H1 (cell line): ENCODE data around the gene MAN2A1. TPM values are rescaled to one million over a fixed set of nuclear protein-coding genes. Genes with fewer than 3 reads are reported as not detected.

Experiments used
- CTCF ChIA-PET: fragments of 300-600 bp; sonication (Branson Sonifier 250); formaldehyde crosslinking; loops from one replicate; lab custom pipeline; 2021; ENCODE audit not compliant: partially characterized antibody; lab: Charles Lee
- POLR2A ChIA-PET: fragments of 300-600 bp; sonication (Branson Sonifier 250); formaldehyde crosslinking; loops from one replicate; lab custom pipeline; 2021; ENCODE audit warnings: inconsistent platforms; ENCODE audit not compliant: partially characterized antibody; lab: Charles Lee
- DNase-seq, 2 experiments: peaks; one replicate each; pipeline versions ENCODE4 v3.0.0 to v3.0.0-alpha.2; 2010 to 2022; ENCODE audit warnings: low spot score in 2 of 2, low read depth in 1 of 2, mixed read lengths in 1 of 2
- FAIRE-seq: peaks from 2 replicates; lab custom pipeline; 2011; peaks lifted over from hg19 to GRCh38; lab: Jason Lieb, UNC
- H2AFZ ChIP-seq: 2 replicates; pipeline ENCODE4 v1.8.1; 2012; ENCODE audit warnings: low read length, inconsistent platforms
- H2AK5ac ChIP-seq: 2 replicates; pipeline ENCODE4 v1.6.1; 2013; ENCODE audit warnings: low read depth, low read length
- H2BK120ac ChIP-seq: replicated peaks from 2 replicates; pipeline ENCODE3; 2013; ENCODE audit warnings: low read depth, low read length, inconsistent platforms
- H2BK12ac ChIP-seq: 2 replicates; pipeline ENCODE4 v1.6.1; 2013; ENCODE audit warnings: low read depth, low read length
- H2BK15ac ChIP-seq: 2 replicates; pipeline ENCODE4 v1.6.1; 2013; ENCODE audit warnings: low read length
- H2BK20ac ChIP-seq: 2 replicates; pipeline ENCODE4 v1.6.1; 2013; ENCODE audit warnings: low read length
- H2BK5ac ChIP-seq: 2 replicates; pipeline ENCODE4 v1.6.1; 2013; ENCODE audit warnings: low read depth, low read length
- H3K14ac ChIP-seq: 2 replicates; pipeline ENCODE4 v1.6.1; 2013; ENCODE audit warnings: inconsistent platforms; ENCODE audit not compliant: insufficient read length
- H3K18ac ChIP-seq: 2 replicates; pipeline ENCODE4 v1.6.1; 2013; ENCODE audit warnings: low read length; ENCODE audit errors: extremely low read depth
- H3K23ac ChIP-seq: 2 replicates; pipeline ENCODE4 v1.6.1; 2013; ENCODE audit warnings: inconsistent platforms; ENCODE audit not compliant: insufficient read length
- H3K23me2 ChIP-seq: 2 replicates; pipeline ENCODE4 v1.6.1; 2013; ENCODE audit warnings: low read depth, low read length
- H3K27ac ChIP-seq: 2 replicates; pipeline ENCODE4 v1.6.1; 2011; ENCODE audit warnings: low read depth, low read length, inconsistent platforms
- H3K27me3 ChIP-seq, 4 experiments: replicated peaks in 1 of 4; 1 replicate in 1 of 4; 2 replicates in 3 of 4; pipeline versions ENCODE4 v1.6.1 to v1.8.1; 2011 to 2013; ENCODE audit warnings: low read length in 3 of 4, mild to moderate bottlenecking in 3 of 4, inconsistent platforms in 2 of 4, mixed read lengths in 2 of 4, moderate library complexity in 1 of 4; ENCODE audit not compliant: control insufficient read depth in 3 of 4, insufficient read depth in 3 of 4; ENCODE audit errors: extremely low read depth in 1 of 4
- H3K36me3 ChIP-seq, 4 experiments: 2 replicates each; pipeline versions ENCODE4 v1.6.1 to v1.8.1; 2011 to 2013; ENCODE audit warnings: mild to moderate bottlenecking in 4 of 4, low read length in 3 of 4, moderate library complexity in 2 of 4, control low read depth in 1 of 4, inconsistent platforms in 1 of 4; ENCODE audit not compliant: insufficient read depth in 4 of 4, control insufficient read depth in 2 of 4
- H3K4ac ChIP-seq: replicated peaks from 2 replicates; pipeline ENCODE3; 2013; ENCODE audit warnings: low read length, low read depth, mixed read lengths, inconsistent platforms; ENCODE audit not compliant: insufficient read length
- H3K4me1 ChIP-seq, 4 experiments: replicated peaks in 1 of 4; 1 replicate in 1 of 4; 2 replicates in 3 of 4; pipeline versions ENCODE4 v1.6.1 to v1.8.1; 2011 to 2013; ENCODE audit warnings: low read length in 3 of 4, inconsistent platforms in 2 of 4, mixed read lengths in 1 of 4; ENCODE audit not compliant: insufficient read depth in 4 of 4, control insufficient read depth in 3 of 4
- H3K4me2 ChIP-seq, 2 experiments: 2 replicates each; pipeline versions ENCODE4 v1.6.1 to v1.8.1; 2011 to 2013; ENCODE audit warnings: low read depth in 2 of 2, low read length in 2 of 2, control low read depth in 1 of 2, inconsistent platforms in 1 of 2, mild to moderate bottlenecking in 1 of 2; ENCODE audit not compliant: insufficient read depth in 1 of 2
- H3K4me3 ChIP-seq, 4 experiments: fragments of 200-600, 300-600 bp in 1 of 4; sonication (generic), shearing (Covaris generic), sonication (Bioruptor Twin) in 1 of 4; 2 replicates each; pipeline versions ENCODE4 v1.5.1 to v1.8.1; 2011 to 2016; ENCODE audit warnings: low read length in 4 of 4, low read depth in 3 of 4, control low read depth in 2 of 4, inconsistent platforms in 2 of 4, mild to moderate bottlenecking in 2 of 4, mixed read lengths in 1 of 4, moderate library complexity in 1 of 4; ENCODE audit not compliant: insufficient read depth in 2 of 4; ENCODE audit errors: extremely low read depth in 1 of 4
- H3K56ac ChIP-seq: replicated peaks from 2 replicates; pipeline ENCODE3; 2013; ENCODE audit warnings: low read depth, mild to moderate bottlenecking, mixed read lengths, low read length, inconsistent platforms; ENCODE audit not compliant: insufficient read length
- H3K79me1 ChIP-seq: 2 replicates; pipeline ENCODE4 v1.6.1; 2013; ENCODE audit warnings: low read depth, low read length, control low read depth
- H3K79me2 ChIP-seq, 2 experiments: 2 replicates each; pipeline versions ENCODE4 v1.6.1 to v1.8.1; 2012 to 2013; ENCODE audit warnings: low read length in 2 of 2, mild to moderate bottlenecking in 2 of 2, inconsistent platforms in 1 of 2; ENCODE audit not compliant: insufficient read depth in 2 of 2, control insufficient read depth in 1 of 2
- H3K9ac ChIP-seq, 4 experiments: replicated peaks in 1 of 4; 1 replicate in 1 of 4; 2 replicates in 3 of 4; pipeline versions ENCODE4 v1.6.1 to v1.8.1; 2011 to 2013; ENCODE audit warnings: low read depth in 3 of 4, low read length in 3 of 4, control low read depth in 2 of 4, mild to moderate bottlenecking in 2 of 4, moderate library complexity in 2 of 4, inconsistent platforms in 1 of 4; ENCODE audit errors: extremely low read depth in 1 of 4
- H3K9me3 ChIP-seq, 2 experiments: 2 replicates each; pipeline versions ENCODE4 v1.6.1 to v1.8.1; 2012 to 2013; ENCODE audit warnings: mild to moderate bottlenecking in 2 of 2, moderate library complexity in 2 of 2, control low read depth in 1 of 2, inconsistent platforms in 1 of 2, low read depth in 1 of 2, low read length in 1 of 2, mixed read lengths in 1 of 2; ENCODE audit not compliant: insufficient read depth in 2 of 2
- H4K20me1 ChIP-seq, 2 experiments: replicated peaks in 1 of 2; 2 replicates each; pipeline versions ENCODE3 to v1.8.1; 2011 to 2013; ENCODE audit warnings: inconsistent platforms in 2 of 2, low read length in 2 of 2, mild to moderate bottlenecking in 1 of 2; ENCODE audit not compliant: insufficient read depth in 2 of 2, control insufficient read depth in 1 of 2
- H4K5ac ChIP-seq: 2 replicates; pipeline ENCODE4 v1.6.1; 2013; ENCODE audit warnings: low read length, low read depth, mixed read lengths, inconsistent platforms; ENCODE audit not compliant: insufficient read length
- H4K8ac ChIP-seq: 2 replicates; pipeline ENCODE4 v1.8.0; 2013; ENCODE audit warnings: mild to moderate bottlenecking, moderate library complexity, low read length, inconsistent platforms; ENCODE audit not compliant: insufficient read depth; ENCODE audit errors: extremely low read depth
- H4K91ac ChIP-seq: replicated peaks from 2 replicates; pipeline ENCODE3; 2013; ENCODE audit warnings: low read length, mixed read lengths, inconsistent platforms; ENCODE audit not compliant: insufficient read length
- ATF3 ChIP-seq: IDR thresholded peaks from 2 replicates; pipeline ENCODE4 v1.6.1; 2011; ENCODE audit warnings: low read depth, mild to moderate bottlenecking, low read length; ENCODE audit not compliant: insufficient read depth
- CHD2 ChIP-seq: IDR thresholded peaks from 2 replicates; pipeline ENCODE4 v1.6.1; 2012; ENCODE audit warnings: low read length, improper control_type of control experiment
- EGR1 ChIP-seq: IDR thresholded peaks from 2 replicates; pipeline ENCODE4 v1.6.1; 2011; ENCODE audit warnings: low read depth, low read length, borderline replicate concordance
- EZH2 ChIP-seq: fragments of 200-600 bp; sonication (generic); IDR thresholded peaks from 2 replicates; pipeline ENCODE4 v1.7.1; 2012; ENCODE audit warnings: low read depth, mild to moderate bottlenecking, moderate library complexity, low read length, inconsistent platforms; ENCODE audit not compliant: severe bottlenecking
- RAD21 ChIP-seq, 2 experiments: IDR thresholded peaks in 1 of 2; conservative IDR thresholded peaks in 1 of 2; 2 replicates each; pipeline ENCODE4 v1.6.1; 2011; ENCODE audit warnings: low read depth in 2 of 2, low read length in 2 of 2, improper control_type of control experiment in 1 of 2, inconsistent platforms in 1 of 2, mild to moderate bottlenecking in 1 of 2, moderate library complexity in 1 of 2
- SIN3A ChIP-seq, 2 experiments: IDR thresholded peaks in 1 of 2; conservative IDR thresholded peaks in 1 of 2; 2 replicates each; pipeline ENCODE4 v1.6.1; 2011 to 2012; ENCODE audit warnings: low read length in 2 of 2, improper control_type of control experiment in 1 of 2, low read depth in 1 of 2, mild to moderate bottlenecking in 1 of 2
- YY1 ChIP-seq: IDR thresholded peaks from 2 replicates; pipeline ENCODE4 v1.6.1; 2011; ENCODE audit warnings: low read depth, mild to moderate bottlenecking, low read length
- ZNF274 ChIP-seq: IDR thresholded peaks from 2 replicates; pipeline ENCODE4 v1.7.0; 2012; ENCODE audit warnings: low read length, borderline replicate concordance; ENCODE audit errors: extremely low read depth
- WGBS, 2 experiments: shearing (Covaris generic) in 1 of 2; methylation state at CpG; one replicate each; pipeline versions ENCODE4 v1.1.6 to v1.1.7; 2013 to 2015; ENCODE audit warnings: low lambda C conversion rate in 2 of 2, mixed read lengths in 2 of 2, inconsistent platforms in 1 of 2, low coverage in 1 of 2, missing lambda C conversion rate in 1 of 2; ENCODE audit not compliant: insufficient replicate concordance in 2 of 2, insufficient coverage in 1 of 2, insufficient read length in 1 of 2; ENCODE audit errors: extremely low coverage in 1 of 2, missing lambda C conversion rate in 1 of 2; 5-methylcytosine and 5-hydroxymethylcytosine counted together
- polyA plus RNA-seq, 7 experiments: library from polyadenylated mRNA; depleted of rRNA in 3 of 7; stranded (reverse) in 5 of 7; unstranded in 2 of 7; fragments of >200 nt in 5 of 7; fragments of 200-250 nt in 2 of 7; gene quantifications; 1 replicate in 5 of 7; 2 replicates in 1 of 7; 4 replicates in 1 of 7; pipeline versions ENCODE4 v1.2.1 to v1.2.3, GENCODE V29; 2011 to 2013; ENCODE audit warnings: missing spikeins in 2 of 7, mixed read lengths in 2 of 7
- total RNA-seq: library from RNA; stranded (reverse); fragmentation: NEBNext Ultra II Directional; extraction: Animal tissue kit (Norgen Biotek cat#: 25700); gene quantifications from 2 replicates; pipeline ENCODE4 v1.2.1, GENCODE V29; 2021

MAN2A1 gene
- total and polyA plus RNA-seq, 2 of the 8 experiments (the other 6 are each of a cell fraction or from before 2014, with no cell fraction given): 29.1 to 102 TPM

- Histone ChIP-seq H3K4me3 (no peak overlapping the region), H3K27me3 (no peaks in the 10 kb centered on the region), H3K23me2 (no peaks in the 10 kb centered on the region), H3K79me2 (no peaks in the 10 kb centered on the region), H3K18ac (no peak overlapping the region), H2BK12ac (no peak overlapping the region), H2BK5ac (no peak overlapping the region), H3K4ac (no peak overlapping the region), H2BK120ac (no peak overlapping the region), H2BK15ac (no peak overlapping the region), H3K9me3 (no peaks in the 10 kb centered on the region), H4K91ac (no peak overlapping the region), H3K56ac (no peak overlapping the region), H2AFZ (no peak overlapping the region), H3K27ac (no peak overlapping the region), H2BK20ac (no peak overlapping the region), H2AK5ac (no peak overlapping the region), H4K20me1 (no peaks in the 10 kb centered on the region), H3K4me2 (no peak overlapping the region), H4K5ac (no peak overlapping the region), H3K23ac (no peak overlapping the region), H4K8ac (no peak overlapping the region), H3K36me3 (no peaks in the 10 kb centered on the region), H3K4me1 (peaks cover 0 to 3% (median 0%) of the 10 kb centered on the region in 4 experiments; a peak in 2 of 7 replicates), H3K14ac (no peak overlapping the region), H3K9ac (no peak overlapping the region), H3K79me1 (no peaks in the 10 kb centered on the region)
- no peak for DNase-seq
- ChIA-PET POLR2A (no interaction called here), CTCF (no interaction called here)
- no peak for FAIRE-seq
- TF ChIP-seq YY1 (no peak), ZNF274 (no peak), RAD21 (IDR thresholded peaks at IDR 0.05 in 1 of 2, conservative IDR thresholded peaks at IDR 0.05 in 1 of 2; ENCODE audit: low read depth in 2 of 2, low read length in 2 of 2) (no peak), EGR1 (no peak), CHD2 (no peak), EZH2 (no peak), ATF3 (no peak), SIN3A (conservative IDR thresholded peaks at IDR 0.05 in 1 of 2, IDR thresholded peaks at IDR 0.05 in 1 of 2; ENCODE audit: low read depth in 1 of 2, low read length in 2 of 2) (no peak)
- 85% methylated on average over 2 of the region's 2 CpGs; no CpG with 5 or more reads in 1 of the 2 experiments for WGBS, 2 experiments
These were observed 218.0 kb downstream of the MAN2A1 start for GRCh38 chr5:109907731-109908130.
